C4-2B (cell line): ENCODE measurements around the gene LYPD6.
A peak's percentile ranks its signal among the peaks of the same experiment; 100 is the strongest.
"Not testable (repeated sequence)": the region's sequence is repeated elsewhere in the genome, so short reads cannot be mapped to it uniquely, and the experiment has no call there.

Experiments
- H3K27ac ChIP-seq: fragments of 450-650 bp; 2 replicates; pipeline ENCODE4 v1.5.1; 2017
- ZFX ChIP-seq: fragments of 450-650 bp; IDR thresholded peaks from 2 replicates; pipeline ENCODE4 v1.6.1; 2017
- TF ChIP-seq, protein P1 (sequence below): fragments of 450-650 bp; conservative IDR thresholded peaks from 2 replicates; pipeline ENCODE4 v1.5.1; 2017; ENCODE audit warnings: mild to moderate bottlenecking

LYPD6 gene

GRCh38 chr2:149487189-149487588, 156.8 kb downstream of the LYPD6 start:
- TF ChIP-seq, protein P1, sequence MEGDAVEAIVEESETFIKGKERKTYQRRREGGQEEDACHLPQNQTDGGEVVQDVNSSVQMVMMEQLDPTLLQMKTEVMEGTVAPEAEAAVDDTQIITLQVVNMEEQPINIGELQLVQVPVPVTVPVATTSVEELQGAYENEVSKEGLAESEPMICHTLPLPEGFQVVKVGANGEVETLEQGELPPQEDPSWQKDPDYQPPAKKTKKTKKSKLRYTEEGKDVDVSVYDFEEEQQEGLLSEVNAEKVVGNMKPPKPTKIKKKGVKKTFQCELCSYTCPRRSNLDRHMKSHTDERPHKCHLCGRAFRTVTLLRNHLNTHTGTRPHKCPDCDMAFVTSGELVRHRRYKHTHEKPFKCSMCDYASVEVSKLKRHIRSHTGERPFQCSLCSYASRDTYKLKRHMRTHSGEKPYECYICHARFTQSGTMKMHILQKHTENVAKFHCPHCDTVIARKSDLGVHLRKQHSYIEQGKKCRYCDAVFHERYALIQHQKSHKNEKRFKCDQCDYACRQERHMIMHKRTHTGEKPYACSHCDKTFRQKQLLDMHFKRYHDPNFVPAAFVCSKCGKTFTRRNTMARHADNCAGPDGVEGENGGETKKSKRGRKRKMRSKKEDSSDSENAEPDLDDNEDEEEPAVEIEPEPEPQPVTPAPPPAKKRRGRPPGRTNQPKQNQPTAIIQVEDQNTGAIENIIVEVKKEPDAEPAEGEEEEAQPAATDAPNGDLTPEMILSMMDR = peak; percentile 38
- no peak for TF ChIP-seq ZFX
- H3K27ac ChIP-seq = no peak overlapping the region

DNA sequence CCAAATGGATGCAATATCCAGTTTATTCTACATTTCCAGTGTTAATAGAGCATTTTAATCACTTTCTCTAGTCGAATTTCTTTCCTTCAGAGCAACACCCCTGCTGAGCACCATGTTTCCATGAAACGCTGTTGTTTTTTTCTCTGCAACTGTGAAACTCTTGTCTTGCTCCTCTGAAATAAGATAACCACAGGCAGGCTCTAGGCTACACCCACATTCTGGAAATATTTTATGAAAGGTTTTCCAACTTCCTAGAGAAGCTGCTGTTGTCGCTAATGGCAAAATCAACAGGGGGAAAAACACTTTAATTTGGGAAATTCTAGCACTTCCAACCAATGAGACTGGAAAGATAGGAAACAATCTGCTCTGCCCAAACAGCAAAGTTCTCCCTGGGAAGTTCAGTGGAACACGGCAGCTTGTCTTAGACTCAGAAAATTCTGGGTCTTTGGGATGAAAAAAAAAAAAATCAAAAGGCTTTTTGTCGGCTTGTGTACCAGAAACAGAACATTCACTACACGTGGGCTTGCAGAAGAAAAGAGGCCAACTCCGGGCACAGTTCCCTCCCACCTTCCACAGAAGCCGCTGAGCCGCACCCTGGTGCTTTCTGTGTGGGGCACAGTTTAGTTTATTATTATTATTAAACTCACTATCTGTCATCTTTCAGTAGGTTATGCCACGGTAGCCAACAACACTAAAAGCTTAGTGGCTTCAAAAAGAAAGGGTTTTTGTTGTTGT, 158.5 kb downstream of the LYPD6 start:
- TF ChIP-seq, protein P1 = no peak
- TF ChIP-seq ZFX = no peak
- no peak overlapping the region for H3K27ac ChIP-seq

DNA sequence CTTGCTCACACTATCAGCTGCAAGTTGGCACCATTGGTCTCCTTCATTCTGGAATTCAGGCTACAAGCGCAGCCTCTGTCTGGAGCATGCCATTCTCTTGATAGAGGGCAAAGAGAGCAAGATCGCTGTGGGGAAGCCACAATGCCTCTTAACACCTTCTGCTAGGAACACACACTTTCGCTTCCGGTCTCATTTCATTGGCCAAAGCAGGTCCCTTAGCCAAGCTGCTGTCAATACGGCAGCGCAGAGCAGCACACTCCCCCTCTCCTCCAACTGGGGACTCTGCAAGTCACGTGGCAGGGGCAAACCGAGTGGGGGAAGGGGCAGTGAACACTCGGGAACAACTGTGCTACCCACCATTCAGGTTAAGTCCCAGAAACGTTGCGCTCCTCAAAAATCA, 159.1 kb downstream of the LYPD6 start:
- TF ChIP-seq, protein P1 = no peak
- no peak for TF ChIP-seq ZFX
- H3K27ac ChIP-seq = no peak overlapping the region

- TF ChIP-seq, protein P1 = no peak
- no peak for TF ChIP-seq ZFX
- no peak overlapping the region for H3K27ac ChIP-seq
Observed at GRCh38 chr2:149490296-149490695, 159.9 kb downstream of the LYPD6 start.

DNA sequence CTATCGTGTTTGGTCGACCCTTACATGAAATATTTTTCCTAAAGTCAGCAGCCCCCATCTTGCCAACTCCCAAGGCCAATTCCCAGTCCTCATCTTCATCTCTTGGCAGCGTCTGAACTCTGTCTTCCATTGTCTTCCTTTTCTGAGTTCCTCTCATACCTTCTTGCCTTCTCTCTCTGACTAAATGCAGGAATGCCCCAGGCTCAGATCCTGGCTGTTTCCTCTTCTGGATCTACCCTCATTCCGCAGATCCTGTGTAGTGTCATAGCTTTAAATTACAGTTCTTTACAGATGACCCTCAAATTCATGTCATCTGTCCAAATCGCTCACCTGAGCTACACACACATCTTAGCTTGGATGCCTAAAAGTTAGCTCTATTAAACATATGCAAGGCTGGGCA, 162.5 kb downstream of the LYPD6 start:
- H3K27ac ChIP-seq = no peak overlapping the region
- no peak for TF ChIP-seq ZFX
- TF ChIP-seq, protein P1 = no peak

- H3K27ac ChIP-seq = not testable (repeated sequence)
Observed at GRCh38 chr2:149499204-149499603, 168.8 kb downstream of the LYPD6 start.

DNA sequence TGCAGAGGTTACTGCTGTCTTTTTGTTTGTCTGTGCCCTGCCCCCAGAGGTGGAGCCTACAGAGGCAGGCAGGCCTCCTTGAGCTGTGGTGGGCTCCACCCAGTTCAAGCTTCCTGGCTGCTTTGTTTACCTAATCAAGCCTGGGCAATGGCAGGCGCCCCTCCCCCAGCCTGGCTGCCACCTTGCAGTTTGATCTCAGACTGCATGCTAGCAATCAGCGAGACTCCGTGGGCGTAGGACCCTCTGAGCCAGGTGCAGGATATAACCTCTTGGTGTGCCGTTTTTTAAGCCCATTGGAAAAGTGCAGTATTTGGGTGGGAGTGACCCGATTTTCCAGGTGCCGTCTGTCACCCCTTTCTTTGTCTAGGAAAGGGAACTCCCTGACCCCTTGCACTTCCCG, 176.4 kb downstream of the LYPD6 start:
- not testable (repeated sequence) for H3K27ac ChIP-seq

GRCh38 chr2:149507974-149508373, 177.6 kb downstream of the LYPD6 start:
- TF ChIP-seq ZFX = no peak
- TF ChIP-seq, protein P1 = no peak

More at GRCh38 chr2:149507974-149508373, 177.6 kb downstream of the LYPD6 start:
- no peak overlapping the region for H3K27ac ChIP-seq
